Measurements from ENCODE around the gene GRIK4.

DNA sequence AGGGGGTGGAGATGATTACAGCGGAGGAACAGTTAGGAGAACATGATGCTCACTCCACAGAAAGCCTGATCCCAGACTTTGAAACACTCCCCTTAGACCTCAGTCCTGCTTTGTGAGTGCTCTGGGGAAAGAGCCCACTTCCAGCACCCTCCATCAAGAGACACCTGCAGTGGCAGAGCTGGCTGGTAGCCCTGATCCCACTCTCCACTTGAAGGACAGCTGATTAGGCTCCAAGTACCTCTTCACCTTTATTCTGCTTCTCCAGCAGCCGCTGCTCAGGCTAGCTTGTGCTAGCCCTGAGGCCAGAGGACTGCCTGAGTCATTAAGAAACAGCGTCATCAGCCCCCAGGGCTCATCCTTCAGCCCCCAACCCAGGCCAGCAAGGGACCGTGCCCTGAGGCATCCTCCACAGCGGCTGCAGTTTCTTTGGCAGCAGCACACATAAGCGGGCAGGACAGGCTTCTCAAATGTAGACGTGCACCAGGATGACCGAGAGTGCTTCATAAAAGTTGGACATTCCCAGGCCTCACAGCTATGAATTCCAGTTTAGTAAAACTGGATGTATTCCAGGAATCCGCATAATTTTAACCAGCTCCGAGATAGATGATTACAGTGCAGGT lies 366.3 kb downstream of the GRIK4 start:
- TF ChIP-seq RAD21 (conservative IDR thresholded peaks at IDR 0.05) = no peak
- TF ChIP-seq CTCF (IDR thresholded peaks at IDR 0.05; ENCODE audit: poor library complexity, severe bottlenecking) = no peak
- TF ChIP-seq EP300 (conservative IDR thresholded peaks at IDR 0.05; ENCODE audit: poor library complexity, severe bottlenecking) = no peak
- no peak for TF ChIP-seq TAF1 (IDR thresholded peaks at IDR 0.05; ENCODE audit: low read depth)
- TF ChIP-seq, protein P1, sequence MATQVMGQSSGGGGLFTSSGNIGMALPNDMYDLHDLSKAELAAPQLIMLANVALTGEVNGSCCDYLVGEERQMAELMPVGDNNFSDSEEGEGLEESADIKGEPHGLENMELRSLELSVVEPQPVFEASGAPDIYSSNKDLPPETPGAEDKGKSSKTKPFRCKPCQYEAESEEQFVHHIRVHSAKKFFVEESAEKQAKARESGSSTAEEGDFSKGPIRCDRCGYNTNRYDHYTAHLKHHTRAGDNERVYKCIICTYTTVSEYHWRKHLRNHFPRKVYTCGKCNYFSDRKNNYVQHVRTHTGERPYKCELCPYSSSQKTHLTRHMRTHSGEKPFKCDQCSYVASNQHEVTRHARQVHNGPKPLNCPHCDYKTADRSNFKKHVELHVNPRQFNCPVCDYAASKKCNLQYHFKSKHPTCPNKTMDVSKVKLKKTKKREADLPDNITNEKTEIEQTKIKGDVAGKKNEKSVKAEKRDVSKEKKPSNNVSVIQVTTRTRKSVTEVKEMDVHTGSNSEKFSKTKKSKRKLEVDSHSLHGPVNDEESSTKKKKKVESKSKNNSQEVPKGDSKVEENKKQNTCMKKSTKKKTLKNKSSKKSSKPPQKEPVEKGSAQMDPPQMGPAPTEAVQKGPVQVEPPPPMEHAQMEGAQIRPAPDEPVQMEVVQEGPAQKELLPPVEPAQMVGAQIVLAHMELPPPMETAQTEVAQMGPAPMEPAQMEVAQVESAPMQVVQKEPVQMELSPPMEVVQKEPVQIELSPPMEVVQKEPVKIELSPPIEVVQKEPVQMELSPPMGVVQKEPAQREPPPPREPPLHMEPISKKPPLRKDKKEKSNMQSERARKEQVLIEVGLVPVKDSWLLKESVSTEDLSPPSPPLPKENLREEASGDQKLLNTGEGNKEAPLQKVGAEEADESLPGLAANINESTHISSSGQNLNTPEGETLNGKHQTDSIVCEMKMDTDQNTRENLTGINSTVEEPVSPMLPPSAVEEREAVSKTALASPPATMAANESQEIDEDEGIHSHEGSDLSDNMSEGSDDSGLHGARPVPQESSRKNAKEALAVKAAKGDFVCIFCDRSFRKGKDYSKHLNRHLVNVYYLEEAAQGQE (IDR thresholded peaks at IDR 0.05; ENCODE audit: borderline replicate concordance) = no peak
- no peak for TF ChIP-seq EZH2 (IDR thresholded peaks at IDR 0.05; ENCODE audit: borderline replicate concordance, insufficient read depth, low read length, poor library complexity, severe bottlenecking)
- no peak for TF ChIP-seq POLR2AphosphoS5 (IDR thresholded peaks at IDR 0.05)
- no peak for TF ChIP-seq SMC3 (conservative IDR thresholded peaks at IDR 0.05; ENCODE audit: poor library complexity)

All from neural cell (in vitro differentiated cells).